ENCODE results near the gene DEFB121.

DNA sequence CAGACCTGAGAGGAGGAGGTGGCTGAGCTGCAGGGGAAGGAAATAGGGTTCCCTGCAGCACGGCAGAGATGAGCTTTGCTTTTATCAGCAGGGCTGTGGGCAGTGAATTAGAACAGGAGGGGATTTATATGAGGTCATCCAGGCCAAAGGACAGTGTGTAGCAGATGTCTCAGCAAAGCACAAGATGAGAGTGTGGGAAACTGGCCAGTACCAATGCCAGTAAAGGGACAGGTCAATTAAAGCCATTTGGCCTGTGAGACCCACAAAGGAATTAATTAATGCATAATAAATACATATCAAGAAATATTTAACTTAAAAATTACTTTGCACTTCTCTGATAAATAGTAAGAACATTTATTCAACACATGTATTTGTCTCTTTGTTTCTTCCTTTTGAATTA lies 15.5 kb downstream of the DEFB121 start, which contains the start of gene DEFB119:
- TF ChIP-seq, protein P1, sequence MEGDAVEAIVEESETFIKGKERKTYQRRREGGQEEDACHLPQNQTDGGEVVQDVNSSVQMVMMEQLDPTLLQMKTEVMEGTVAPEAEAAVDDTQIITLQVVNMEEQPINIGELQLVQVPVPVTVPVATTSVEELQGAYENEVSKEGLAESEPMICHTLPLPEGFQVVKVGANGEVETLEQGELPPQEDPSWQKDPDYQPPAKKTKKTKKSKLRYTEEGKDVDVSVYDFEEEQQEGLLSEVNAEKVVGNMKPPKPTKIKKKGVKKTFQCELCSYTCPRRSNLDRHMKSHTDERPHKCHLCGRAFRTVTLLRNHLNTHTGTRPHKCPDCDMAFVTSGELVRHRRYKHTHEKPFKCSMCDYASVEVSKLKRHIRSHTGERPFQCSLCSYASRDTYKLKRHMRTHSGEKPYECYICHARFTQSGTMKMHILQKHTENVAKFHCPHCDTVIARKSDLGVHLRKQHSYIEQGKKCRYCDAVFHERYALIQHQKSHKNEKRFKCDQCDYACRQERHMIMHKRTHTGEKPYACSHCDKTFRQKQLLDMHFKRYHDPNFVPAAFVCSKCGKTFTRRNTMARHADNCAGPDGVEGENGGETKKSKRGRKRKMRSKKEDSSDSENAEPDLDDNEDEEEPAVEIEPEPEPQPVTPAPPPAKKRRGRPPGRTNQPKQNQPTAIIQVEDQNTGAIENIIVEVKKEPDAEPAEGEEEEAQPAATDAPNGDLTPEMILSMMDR (IDR thresholded peaks at IDR 0.05): no peak
- no peak for TF ChIP-seq POLR2A (IDR thresholded peaks at IDR 0.05)

Measured in thyroid gland (tissue), 4 donors.